Measurements from ENCODE around the gene CALD1.

The CALD1 gene

DNA sequence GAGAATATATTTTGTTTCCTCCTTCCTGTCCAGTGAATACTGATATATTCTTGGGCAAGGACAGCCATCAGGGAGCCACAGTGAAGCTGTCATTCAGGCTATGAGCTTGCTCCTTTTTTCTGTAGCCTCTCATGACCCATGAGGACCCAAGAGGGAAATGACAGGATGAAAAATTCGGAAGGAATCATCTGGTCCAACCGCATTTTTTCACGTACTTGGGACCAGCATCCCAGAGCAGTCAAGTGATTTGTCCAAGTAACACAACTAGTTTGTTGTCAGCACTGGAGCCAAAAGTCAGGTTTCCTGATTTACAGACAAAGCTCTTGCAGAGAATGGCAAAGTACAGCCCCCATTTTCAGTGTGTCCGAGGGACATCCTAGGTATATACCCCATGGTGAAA, 159.7 kb downstream of the CALD1 start:
- Histone ChIP-seq H3K27ac (replicated peaks) (no peak overlapping the region), H3K27me3 (ENCODE audit: insufficient read depth, poor library complexity, severe bottlenecking) (peaks cover 5% of the 10 kb centered on the region), H3K4me3 (replicated peaks; ENCODE audit: insufficient read depth, low read length) (no peak overlapping the region)
- no peak for DNase-seq (ENCODE audit: low read depth in 1 of 2, low spot score in 1 of 2)
- no peak for TF ChIP-seq POLR2AphosphoS5 (IDR thresholded peaks at IDR 0.05; ENCODE audit: low read depth)
- TF ChIP-seq SPI1 (IDR thresholded peaks at IDR 0.05; ENCODE audit: borderline replicate concordance, low read depth), result no peak
- TF ChIP-seq, protein P1, sequence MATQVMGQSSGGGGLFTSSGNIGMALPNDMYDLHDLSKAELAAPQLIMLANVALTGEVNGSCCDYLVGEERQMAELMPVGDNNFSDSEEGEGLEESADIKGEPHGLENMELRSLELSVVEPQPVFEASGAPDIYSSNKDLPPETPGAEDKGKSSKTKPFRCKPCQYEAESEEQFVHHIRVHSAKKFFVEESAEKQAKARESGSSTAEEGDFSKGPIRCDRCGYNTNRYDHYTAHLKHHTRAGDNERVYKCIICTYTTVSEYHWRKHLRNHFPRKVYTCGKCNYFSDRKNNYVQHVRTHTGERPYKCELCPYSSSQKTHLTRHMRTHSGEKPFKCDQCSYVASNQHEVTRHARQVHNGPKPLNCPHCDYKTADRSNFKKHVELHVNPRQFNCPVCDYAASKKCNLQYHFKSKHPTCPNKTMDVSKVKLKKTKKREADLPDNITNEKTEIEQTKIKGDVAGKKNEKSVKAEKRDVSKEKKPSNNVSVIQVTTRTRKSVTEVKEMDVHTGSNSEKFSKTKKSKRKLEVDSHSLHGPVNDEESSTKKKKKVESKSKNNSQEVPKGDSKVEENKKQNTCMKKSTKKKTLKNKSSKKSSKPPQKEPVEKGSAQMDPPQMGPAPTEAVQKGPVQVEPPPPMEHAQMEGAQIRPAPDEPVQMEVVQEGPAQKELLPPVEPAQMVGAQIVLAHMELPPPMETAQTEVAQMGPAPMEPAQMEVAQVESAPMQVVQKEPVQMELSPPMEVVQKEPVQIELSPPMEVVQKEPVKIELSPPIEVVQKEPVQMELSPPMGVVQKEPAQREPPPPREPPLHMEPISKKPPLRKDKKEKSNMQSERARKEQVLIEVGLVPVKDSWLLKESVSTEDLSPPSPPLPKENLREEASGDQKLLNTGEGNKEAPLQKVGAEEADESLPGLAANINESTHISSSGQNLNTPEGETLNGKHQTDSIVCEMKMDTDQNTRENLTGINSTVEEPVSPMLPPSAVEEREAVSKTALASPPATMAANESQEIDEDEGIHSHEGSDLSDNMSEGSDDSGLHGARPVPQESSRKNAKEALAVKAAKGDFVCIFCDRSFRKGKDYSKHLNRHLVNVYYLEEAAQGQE (IDR thresholded peaks at IDR 0.05; ENCODE audit: insufficient replicate concordance, low read depth), result no peak
- TF ChIP-seq GABPA (IDR thresholded peaks at IDR 0.05; ENCODE audit: low read depth), result no peak
- TF ChIP-seq, protein P2, sequence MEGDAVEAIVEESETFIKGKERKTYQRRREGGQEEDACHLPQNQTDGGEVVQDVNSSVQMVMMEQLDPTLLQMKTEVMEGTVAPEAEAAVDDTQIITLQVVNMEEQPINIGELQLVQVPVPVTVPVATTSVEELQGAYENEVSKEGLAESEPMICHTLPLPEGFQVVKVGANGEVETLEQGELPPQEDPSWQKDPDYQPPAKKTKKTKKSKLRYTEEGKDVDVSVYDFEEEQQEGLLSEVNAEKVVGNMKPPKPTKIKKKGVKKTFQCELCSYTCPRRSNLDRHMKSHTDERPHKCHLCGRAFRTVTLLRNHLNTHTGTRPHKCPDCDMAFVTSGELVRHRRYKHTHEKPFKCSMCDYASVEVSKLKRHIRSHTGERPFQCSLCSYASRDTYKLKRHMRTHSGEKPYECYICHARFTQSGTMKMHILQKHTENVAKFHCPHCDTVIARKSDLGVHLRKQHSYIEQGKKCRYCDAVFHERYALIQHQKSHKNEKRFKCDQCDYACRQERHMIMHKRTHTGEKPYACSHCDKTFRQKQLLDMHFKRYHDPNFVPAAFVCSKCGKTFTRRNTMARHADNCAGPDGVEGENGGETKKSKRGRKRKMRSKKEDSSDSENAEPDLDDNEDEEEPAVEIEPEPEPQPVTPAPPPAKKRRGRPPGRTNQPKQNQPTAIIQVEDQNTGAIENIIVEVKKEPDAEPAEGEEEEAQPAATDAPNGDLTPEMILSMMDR (IDR thresholded peaks at IDR 0.05; ENCODE audit: insufficient read depth, low read length), result no peak

DNA sequence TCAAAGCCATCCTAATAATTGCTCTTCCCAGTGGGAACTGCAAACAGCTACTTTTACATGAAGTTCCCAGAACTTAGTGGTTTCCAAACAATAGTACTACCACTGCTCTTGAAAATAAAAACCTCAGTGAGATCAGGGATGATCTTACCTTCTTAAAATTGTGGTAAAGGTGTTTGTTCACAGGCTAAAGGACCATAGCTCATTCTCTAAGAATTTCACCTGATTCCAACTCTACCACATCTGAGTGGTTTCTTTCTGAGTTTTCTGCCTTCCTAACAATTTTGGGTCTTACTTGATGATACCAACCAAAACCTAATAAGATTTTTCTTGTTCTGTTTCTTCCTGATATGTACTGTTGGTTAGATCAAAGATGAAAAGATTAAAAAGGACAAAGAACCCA, 161.3 kb downstream of the CALD1 start:
- DNase-seq (ENCODE audit: low read depth in 1 of 2, low spot score in 1 of 2), result no peak

DNA sequence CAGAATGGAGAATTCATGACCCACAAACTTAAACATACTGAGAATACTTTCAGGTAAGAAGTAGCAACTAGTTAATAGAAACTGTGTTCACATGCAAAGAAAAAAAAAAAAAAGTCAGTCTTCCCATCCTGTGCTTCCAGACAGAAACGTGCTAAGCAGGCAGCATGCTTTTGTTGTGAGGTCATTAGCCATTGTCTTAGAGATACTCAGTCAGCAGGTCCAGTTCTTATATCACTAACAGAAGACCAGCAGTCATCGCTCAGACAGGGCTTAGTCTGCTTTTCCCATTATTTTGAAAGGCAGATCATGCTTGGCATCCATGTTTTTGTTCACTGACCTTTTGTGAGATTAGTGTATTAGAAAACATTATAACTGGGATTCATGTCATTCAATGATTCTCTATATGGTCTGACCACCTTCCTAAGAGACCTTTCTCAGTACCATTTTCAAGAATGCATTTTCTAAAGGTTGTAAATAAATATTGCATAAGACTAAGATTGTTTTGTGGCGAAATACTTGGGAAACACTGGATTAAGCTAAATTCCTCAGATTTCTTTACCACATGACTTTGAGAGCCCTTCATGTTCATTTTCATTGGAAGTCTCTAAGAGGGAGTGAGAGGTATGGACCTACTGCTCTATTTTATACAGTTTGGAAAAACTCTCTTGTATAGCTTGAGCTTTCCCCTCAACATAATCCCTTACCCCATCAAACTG, 161.9 kb downstream of the CALD1 start:
- H3K27ac ChIP-seq (replicated peaks), result no peak overlapping the region
- no peak for DNase-seq (ENCODE audit: low read depth in 1 of 2, low spot score in 1 of 2)
- TF ChIP-seq SPI1 (IDR thresholded peaks at IDR 0.05; ENCODE audit: borderline replicate concordance, low read depth) (no peak), GABPA (IDR thresholded peaks at IDR 0.05; ENCODE audit: low read depth) (no peak), POLR2AphosphoS5 (IDR thresholded peaks at IDR 0.05; ENCODE audit: low read depth) (no peak)
- TF ChIP-seq, protein P1 (IDR thresholded peaks at IDR 0.05; ENCODE audit: insufficient replicate concordance, low read depth), result no peak
- TF ChIP-seq, protein P2 (IDR thresholded peaks at IDR 0.05; ENCODE audit: insufficient read depth, low read length), result no peak
- H3K27me3 ChIP-seq (ENCODE audit: insufficient read depth, poor library complexity, severe bottlenecking), result peaks cover 5% of the 10 kb centered on the region
- H3K4me3 ChIP-seq (replicated peaks; ENCODE audit: insufficient read depth, low read length), result no peak overlapping the region

More for the DNA sequence above, 161.3 kb downstream of the CALD1 start:
- no peak for TF ChIP-seq SPI1 (IDR thresholded peaks at IDR 0.05; ENCODE audit: borderline replicate concordance, low read depth)
- TF ChIP-seq, protein P2 (IDR thresholded peaks at IDR 0.05; ENCODE audit: insufficient read depth, low read length), result no peak
- no peak for TF ChIP-seq POLR2AphosphoS5 (IDR thresholded peaks at IDR 0.05; ENCODE audit: low read depth)
- TF ChIP-seq, protein P1 (IDR thresholded peaks at IDR 0.05; ENCODE audit: insufficient replicate concordance, low read depth), result no peak
- no peak for TF ChIP-seq GABPA (IDR thresholded peaks at IDR 0.05; ENCODE audit: low read depth)
- Histone ChIP-seq H3K27me3 (ENCODE audit: insufficient read depth, poor library complexity, severe bottlenecking) (peaks cover 5% of the 10 kb centered on the region), H3K27ac (replicated peaks) (no peak overlapping the region), H3K4me3 (replicated peaks; ENCODE audit: insufficient read depth, low read length) (no peak overlapping the region)

All from HL-60 (cell line).